HCT116 (cell line): ENCODE data around the gene DNAJC1. TPM values are rescaled to one million over a fixed set of nuclear protein-coding genes. Genes with fewer than 3 reads are reported as not detected.

Source experiments
- ATAC-seq: fragments of 200-7000 bp; cut with Tn5 transposase; 2 replicates; pipeline ENCODE4 v1.9.1; 2020; ENCODE audit warnings: mild to moderate bottlenecking, moderate library complexity
- BruUV-seq: library from RNA; stranded (reverse); fragments of 400-500 nt; replicated peaks from 2 replicates; lab custom pipeline; 2021; lab: Mats Ljungman, UMichigan
- CTCF ChIA-PET: fragments of 300-600 bp; sonication (Branson Sonifier 250); formaldehyde crosslinking; loops from one replicate; lab custom pipeline; 2021; ENCODE audit warnings: antibody characterized with exemption; lab: Charles Lee
- POLR2A ChIA-PET: fragments of 300-600, 350-600 bp; sonication (Branson Sonifier 250); formaldehyde crosslinking; loops from one replicate; lab custom pipeline; 2021; ENCODE audit warnings: antibody characterized with exemption; lab: Charles Lee
- RAD21 ChIA-PET, 2 experiments: fragments of 300-600 bp; sonication (Branson Sonifier 250); formaldehyde crosslinking; loops; one replicate each; lab custom pipeline; 2023; ENCODE audit warnings: low total read pairs in 2 of 2; ENCODE audit not compliant: uncharacterized antibody in 2 of 2, unreplicated experiment in 2 of 2, low non-redundant PET in 1 of 2; lab: Charles Lee
- DNase-seq: peaks from one replicate; pipeline ENCODE4 v3.0.0-alpha.2; 2010; ENCODE audit warnings: low read depth, low spot score
- H2AFZ ChIP-seq: fragments of 200-600 bp; shearing (Covaris generic), sonication (generic); 2 replicates; pipeline ENCODE4 v1.6.1; 2017; ENCODE audit warnings: low read depth, mixed run types, mixed read lengths, antibody characterized with exemption, low read length; ENCODE audit not compliant: poor library complexity, severe bottlenecking
- H3K27ac ChIP-seq: 2 replicates; pipeline ENCODE4 v1.5.1; 2012; ENCODE audit warnings: low read depth, low read length
- H3K27me3 ChIP-seq: fragments of 200-600 bp; sonication (generic); 2 replicates; pipeline ENCODE4 v1.6.1; 2016; ENCODE audit warnings: mixed run types, low read length, mixed read lengths; ENCODE audit not compliant: insufficient read depth
- H3K36me3 ChIP-seq, 2 experiments: fragments of 200-500 bp in 1 of 2; fragments of 200-600 bp in 1 of 2; sonication (Bioruptor generic) in 1 of 2; sonication (generic) in 1 of 2; 2 replicates each; pipeline versions ENCODE4 v1.5.1 to v1.6.1; 2014 to 2016; ENCODE audit warnings: low read length in 2 of 2, inconsistent platforms in 1 of 2, mixed read lengths in 1 of 2, mixed run types in 1 of 2; ENCODE audit not compliant: insufficient read depth in 2 of 2, control insufficient read depth in 1 of 2
- H3K4me1 ChIP-seq, 2 experiments: fragments of 200-600 bp in 1 of 2; sonication (generic) in 1 of 2; 2 replicates each; pipeline versions ENCODE4 v1.5.1 to v1.6.1; 2012 to 2017; ENCODE audit warnings: low read length in 2 of 2, inconsistent platforms in 1 of 2, mild to moderate bottlenecking in 1 of 2, mixed read lengths in 1 of 2, mixed run types in 1 of 2, moderate library complexity in 1 of 2; ENCODE audit not compliant: insufficient read depth in 2 of 2, control insufficient read depth in 1 of 2
- H3K4me2 ChIP-seq: fragments of 200-600 bp; sonication (generic); 2 replicates; pipeline ENCODE4 v1.6.1; 2017; ENCODE audit warnings: mixed run types, low read length, mixed read lengths
- H3K4me3 ChIP-seq, 2 experiments: fragments of 200-600 bp in 1 of 2; sonication (generic) in 1 of 2; replicated peaks in 1 of 2; 2 replicates each; pipeline ENCODE4 v1.5.1; 2011 to 2016; ENCODE audit warnings: low read length in 2 of 2, control low read depth in 1 of 2, low read depth in 1 of 2, mild to moderate bottlenecking in 1 of 2, mixed read lengths in 1 of 2, mixed run types in 1 of 2
- H3K79me2 ChIP-seq: fragments of 200-600 bp; sonication (generic); 2 replicates; pipeline ENCODE4 v1.6.1; 2017; ENCODE audit warnings: mild to moderate bottlenecking, mixed run types, low read length, moderate library complexity, mixed read lengths; ENCODE audit not compliant: insufficient read depth
- H3K9ac ChIP-seq: fragments of 200-600 bp; sonication (generic); 2 replicates; pipeline ENCODE4 v1.6.1; 2016; ENCODE audit warnings: low read length, mixed read lengths
- H3K9me2 ChIP-seq: fragments of 200-600 bp; sonication (generic), shearing (Covaris generic); 2 replicates; pipeline ENCODE4 v1.6.1; 2017; ENCODE audit warnings: mixed run types, mild to moderate bottlenecking, moderate library complexity; ENCODE audit not compliant: insufficient read depth
- H3K9me3 ChIP-seq, 2 experiments: fragments of 200-500 bp in 1 of 2; fragments of 200-600 bp in 1 of 2; sonication (Bioruptor generic) in 1 of 2; sonication (generic) in 1 of 2; 2 replicates each; pipeline ENCODE4 v1.6.1; 2014 to 2017; ENCODE audit warnings: low read length in 2 of 2, mixed read lengths in 2 of 2, inconsistent platforms in 1 of 2, low read depth in 1 of 2, mild to moderate bottlenecking in 1 of 2, mixed run types in 1 of 2, moderate library complexity in 1 of 2; ENCODE audit not compliant: control insufficient read depth in 1 of 2, insufficient read depth in 1 of 2
- H4K20me1 ChIP-seq: fragments of 200-600 bp; sonication (generic), shearing (Covaris generic); 2 replicates; pipeline ENCODE4 v1.6.1; 2017; ENCODE audit warnings: mixed run types, mild to moderate bottlenecking, moderate library complexity; ENCODE audit not compliant: insufficient read depth
- CEBPB ChIP-seq: IDR thresholded peaks from 2 replicates; pipeline ENCODE4 v1.6.1; 2012; ENCODE audit warnings: low read depth
- CTCF ChIP-seq, 3 experiments: fragments of 200-600 bp in 1 of 3; sonication (generic) in 1 of 3; IDR thresholded peaks in 2 of 3; conservative IDR thresholded peaks in 1 of 3; 2 replicates each; pipeline ENCODE4 v1.5.1; 2012 to 2017; ENCODE audit warnings: low read depth in 2 of 3, low read length in 2 of 3, antibody characterized with exemption in 1 of 3, borderline replicate concordance in 1 of 3, control low read depth in 1 of 3, mild to moderate bottlenecking in 1 of 3, mixed read lengths in 1 of 3, mixed run types in 1 of 3, moderate library complexity in 1 of 3; ENCODE audit not compliant: insufficient read depth in 1 of 3
- ELF1 ChIP-seq: IDR thresholded peaks from 2 replicates; pipeline ENCODE4 v1.6.1; 2012; ENCODE audit warnings: low read depth, borderline replicate concordance
- EZH2 ChIP-seq: fragments of 200-600 bp; sonication (generic); IDR thresholded peaks from 2 replicates; pipeline ENCODE4 v1.6.1; 2017; ENCODE audit warnings: antibody characterized with exemption, mixed run types
- JUND ChIP-seq: IDR thresholded peaks from 2 replicates; pipeline ENCODE4 v1.6.1; 2012
- MAX ChIP-seq: IDR thresholded peaks from 2 replicates; pipeline ENCODE4 v1.6.1; 2012
- RAD21 ChIP-seq: IDR thresholded peaks from 2 replicates; pipeline ENCODE4 v1.6.1; 2012; ENCODE audit warnings: low read depth, mild to moderate bottlenecking
- SIN3A ChIP-seq: IDR thresholded peaks from 2 replicates; pipeline ENCODE4 v1.6.1; 2012; ENCODE audit warnings: low read depth
- SP1 ChIP-seq: IDR thresholded peaks from 2 replicates; pipeline ENCODE4 v1.6.1; 2012; ENCODE audit warnings: low read depth
- SRF ChIP-seq: IDR thresholded peaks from 2 replicates; pipeline ENCODE4 v1.6.1; 2012; ENCODE audit warnings: low read depth
- YY1 ChIP-seq: IDR thresholded peaks from 2 replicates; pipeline ENCODE4 v1.6.1; 2011; ENCODE audit warnings: low read length, low read depth, moderate library complexity, mild to moderate bottlenecking; ENCODE audit not compliant: insufficient replicate concordance; ENCODE audit errors: extremely low read depth
- ZBTB33 ChIP-seq: IDR thresholded peaks from 2 replicates; pipeline ENCODE4 v1.6.1; 2011; ENCODE audit warnings: mild to moderate bottlenecking, low read length, moderate library complexity; ENCODE audit not compliant: insufficient replicate concordance; ENCODE audit errors: extremely low read depth
- ZFX ChIP-seq: fragments of 450-650 bp; IDR thresholded peaks from 2 replicates; pipeline ENCODE4 v1.6.1; 2017
- intact Hi-C: fragments of 100-400 bp; cut with micrococcal nuclease; formaldehyde crosslinking; loops from 2 replicates; pipeline ENCODE4 v1.10.0; 2022
- total RNA-seq: library from RNA; stranded (reverse); gene quantifications from one replicate; pipeline ENCODE4 v1.2.1, GENCODE V29; 2021; ENCODE audit not compliant: unreplicated experiment

The DNAJC1 gene
- total RNA-seq, 1 experiment from 2014 or later: 17.9 TPM

GRCh38 chr10:21769041-21769440 is 234.5 kb downstream of the DNAJC1 start:
- Histone ChIP-seq H3K9me2 (no peaks in the 10 kb centered on the region), H4K20me1 (no peaks in the 10 kb centered on the region), H2AFZ (no peak overlapping the region), H3K27ac (no peak overlapping the region), H3K4me1 (no peaks in the 10 kb centered on the region), H3K9me3 (no peaks in the 10 kb centered on the region), H3K36me3 (no peaks in the 10 kb centered on the region), H3K4me2 (no peak overlapping the region), H3K79me2 (no peaks in the 10 kb centered on the region), H3K4me3 (no peak overlapping the region), H3K27me3 (no peaks in the 10 kb centered on the region), H3K9ac (no peak overlapping the region)
- POLR2A ChIA-PET: no interaction called here
- CTCF ChIA-PET: no interaction called here
- no peak for DNase-seq
- no peak for TF ChIP-seq CTCF (IDR thresholded peaks at IDR 0.05 in 2 of 3, conservative IDR thresholded peaks at IDR 0.05 in 1 of 3; ENCODE audit: borderline replicate concordance in 1 of 3, insufficient read depth in 1 of 3, low read depth in 2 of 3, low read length in 2 of 3)
- TF ChIP-seq JUND: no peak
- no peak for TF ChIP-seq EZH2
- TF ChIP-seq RAD21: no peak
- no peak for TF ChIP-seq YY1
- no peak for TF ChIP-seq ZBTB33
- no peak for TF ChIP-seq MAX
- TF ChIP-seq SRF: no peak
- no peak for TF ChIP-seq SIN3A
- TF ChIP-seq SP1: no peak
- no peak for TF ChIP-seq CEBPB
- no peak for TF ChIP-seq ZFX
- TF ChIP-seq ELF1: no peak
- intact Hi-C loops: loop anchor here (5.0 kb wide), 1 partner anchor 78 kb away; no protein-coding TSS in a partner anchor
- RAD21 ChIA-PET: no interaction called here
- ATAC-seq: no peak
- no TSS peak for BruUV-seq
